Jurkat, Clone E6-1 (cell line): ENCODE results near the gene PLEKHM3.
"Not testable (repeated sequence)": the region's sequence is repeated elsewhere in the genome, so short reads cannot be mapped to it uniquely, and the experiment has no call there.

ENCODE experiments used
- DNase-seq: peaks from one replicate; pipeline ENCODE4 v3.0.0-alpha.2; 2011; ENCODE audit warnings: low read depth, low spot score
- H3K4me3 ChIP-seq: 2 replicates; pipeline ENCODE4 v1.5.1; 2011; ENCODE audit warnings: mild to moderate bottlenecking, low read length, control low read depth, moderate library complexity

Gene PLEKHM3

GRCh38 chr2:207819021-207819797, 206.1 kb downstream of the PLEKHM3 start:
- H3K4me3 ChIP-seq: no peak overlapping the region
- no peak for DNase-seq

GRCh38 chr2:207816546-207816945, 208.8 kb downstream of the PLEKHM3 start:
- H3K4me3 ChIP-seq: no peak overlapping the region
- no peak for DNase-seq

DNA sequence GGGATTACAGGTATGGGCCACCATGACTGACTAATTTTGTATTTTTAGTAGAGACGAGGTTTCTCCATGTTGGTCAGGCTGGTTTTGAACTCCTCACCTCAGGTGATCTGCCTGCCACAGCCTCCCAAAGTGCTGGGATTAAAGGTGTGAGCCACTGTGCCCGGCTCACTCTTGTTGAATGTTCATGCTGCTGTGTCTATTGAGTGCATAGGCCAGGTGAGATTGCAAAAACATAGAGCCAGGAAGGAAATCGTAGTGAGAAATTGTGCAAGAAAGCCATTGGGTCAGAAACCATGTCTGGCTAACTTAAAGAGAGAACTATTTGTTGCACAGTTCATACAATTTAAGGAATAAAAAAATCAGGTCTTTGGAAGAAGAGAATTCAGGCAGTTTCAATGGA, 210.1 kb downstream of the PLEKHM3 start:
- no peak overlapping the region for H3K4me3 ChIP-seq
- no peak for DNase-seq

- no peak for DNase-seq
- no peak overlapping the region for H3K4me3 ChIP-seq
Measured at GRCh38 chr2:207813942-207814341, 211.4 kb downstream of the PLEKHM3 start.

DNA sequence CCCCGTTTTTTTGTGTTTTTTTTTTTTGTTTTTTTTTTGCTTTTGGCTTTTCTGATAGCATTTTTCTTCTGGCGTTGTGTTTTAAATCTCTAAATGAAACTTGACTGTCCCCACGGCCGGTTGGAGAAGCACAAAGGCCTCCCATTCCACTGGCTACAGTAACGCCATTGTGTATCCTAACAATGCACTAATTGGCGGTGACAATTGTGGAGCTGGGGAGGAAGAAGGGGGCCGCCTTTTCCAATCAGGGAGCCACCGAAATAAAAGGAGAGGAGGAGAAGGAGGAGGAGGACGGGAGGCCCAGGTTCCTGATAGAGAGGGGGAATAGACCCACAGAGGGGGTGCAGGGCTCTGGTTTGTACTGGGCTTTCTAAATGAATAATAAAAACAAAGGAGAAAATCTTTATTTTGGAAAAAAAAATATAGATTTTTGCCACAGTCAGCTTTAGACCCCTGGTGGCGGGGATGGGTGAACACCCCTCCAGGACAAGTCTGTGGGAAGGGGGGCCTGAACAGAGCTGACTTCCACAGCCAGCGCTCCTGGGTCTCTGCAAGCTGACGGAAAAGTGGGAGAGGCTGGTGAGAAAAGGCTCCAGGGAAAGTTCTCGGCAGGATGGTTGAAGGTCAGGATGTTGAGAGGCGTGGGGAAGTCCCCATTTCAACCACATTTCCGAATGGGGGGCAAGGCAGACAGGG, 212.0 kb downstream of the PLEKHM3 start:
- no peak for DNase-seq
- H3K4me3 ChIP-seq: no peak overlapping the region

- DNase-seq: no peak
- no peak overlapping the region for H3K4me3 ChIP-seq
Measured at GRCh38 chr2:207812726-207813080, 212.6 kb downstream of the PLEKHM3 start.

DNA sequence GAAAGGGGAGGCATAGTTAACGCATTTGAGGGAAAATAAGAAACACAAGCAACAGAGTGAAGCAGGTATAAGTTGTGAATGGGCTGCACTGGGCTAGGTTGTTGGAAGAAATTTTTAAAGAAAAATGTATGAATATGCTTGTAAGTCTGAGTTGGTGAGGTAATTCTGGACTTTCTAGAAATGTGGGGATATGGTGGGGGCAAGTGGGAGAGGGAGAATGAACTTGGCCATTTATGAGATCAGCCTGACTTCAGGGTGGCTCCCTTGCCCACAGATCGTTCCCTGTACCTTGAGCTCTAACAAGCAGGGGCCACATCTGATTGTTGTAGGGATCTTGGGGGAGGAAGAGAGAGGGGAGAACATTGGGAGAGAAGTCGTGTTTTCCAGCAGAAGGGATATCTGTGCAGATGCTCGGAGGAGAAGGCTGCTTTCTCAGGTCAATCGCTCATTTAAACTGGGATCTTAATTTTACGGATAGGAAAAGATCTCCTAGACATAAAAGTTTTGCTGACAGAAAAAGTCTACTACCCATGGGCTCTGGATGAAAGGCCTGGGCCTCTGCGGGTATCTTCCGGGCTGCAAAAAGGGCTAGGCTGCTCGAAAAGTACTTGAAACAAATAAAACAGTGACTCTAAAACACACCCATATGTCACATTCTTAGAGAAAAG, 213.1 kb downstream of the PLEKHM3 start:
- H3K4me3 ChIP-seq: no peak overlapping the region
- DNase-seq: no peak

- not testable (repeated sequence) for H3K4me3 ChIP-seq, DNase-seq
Measured at GRCh38 chr2:207811658-207812057, 213.7 kb downstream of the PLEKHM3 start.

DNA sequence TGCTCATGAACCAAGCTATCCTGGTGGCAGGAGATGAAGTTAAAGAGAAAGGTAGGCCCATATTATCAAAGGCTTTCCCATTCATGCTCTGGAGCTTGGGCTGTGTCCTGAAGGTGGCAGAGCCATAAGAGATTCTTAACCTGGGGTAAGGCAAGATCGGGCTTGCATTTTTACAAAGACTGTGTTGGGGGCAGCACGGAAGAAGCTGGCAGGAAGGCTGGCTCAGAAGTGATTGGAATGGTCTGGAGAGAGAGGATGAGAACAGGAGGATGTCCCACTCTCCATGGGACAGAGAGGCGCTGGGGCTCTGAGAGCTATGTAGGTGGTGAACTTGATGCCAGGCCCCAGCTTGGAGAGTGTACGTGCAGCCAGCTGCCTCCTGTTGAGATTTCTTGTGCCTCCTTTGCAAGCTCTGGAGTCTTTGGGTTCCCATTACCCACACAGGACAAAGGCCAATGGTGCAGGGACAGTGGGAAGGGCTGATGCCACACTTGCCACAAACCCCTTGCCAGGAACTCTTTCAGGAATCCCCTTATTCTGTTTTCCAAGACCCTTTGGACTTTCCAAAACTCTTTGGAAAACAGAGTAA, 215.0 kb downstream of the PLEKHM3 start:
- no peak overlapping the region for H3K4me3 ChIP-seq

GRCh38 chr2:207808119-207808518, 217.2 kb downstream of the PLEKHM3 start:
- no peak for DNase-seq
- no peak overlapping the region for H3K4me3 ChIP-seq

More for the DNA sequence above, 215.0 kb downstream of the PLEKHM3 start:
- DNase-seq: no peak

GRCh38 chr2:207807516-207807915, 217.8 kb downstream of the PLEKHM3 start:
- no peak for DNase-seq
- no peak overlapping the region for H3K4me3 ChIP-seq

DNA sequence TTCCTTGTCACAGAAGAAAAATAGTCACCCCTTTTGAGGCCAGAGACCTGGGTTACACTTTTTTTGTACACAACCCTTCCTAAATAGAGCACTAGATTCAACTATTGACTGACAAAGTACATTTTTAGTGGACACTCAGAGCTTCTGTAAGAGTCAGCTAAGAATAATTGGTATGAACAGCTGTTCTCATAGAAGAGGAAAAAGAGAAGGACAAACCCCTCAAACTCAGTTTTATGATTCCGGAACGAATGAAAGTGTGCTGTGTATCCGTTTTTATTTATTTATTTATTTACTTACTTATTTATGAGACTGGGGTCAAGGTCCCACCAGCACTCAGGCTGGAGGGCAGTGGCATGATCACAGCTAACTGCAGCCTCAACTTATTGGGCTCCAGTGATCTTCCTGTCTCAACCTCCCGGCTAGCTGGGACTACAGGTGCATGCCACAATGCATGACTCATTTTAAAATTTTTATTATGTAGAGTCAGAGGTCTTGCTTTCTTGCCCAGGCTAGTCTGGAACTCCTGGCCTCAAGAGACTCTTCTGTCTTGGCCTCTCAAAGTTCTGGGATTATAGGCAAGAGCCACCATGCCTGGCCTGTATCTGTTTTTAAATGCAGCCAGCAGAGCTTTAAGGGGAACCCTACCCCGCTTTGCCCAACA, 219.6 kb downstream of the PLEKHM3 start:
- no peak overlapping the region for H3K4me3 ChIP-seq
- DNase-seq: no peak

GRCh38 chr2:207802650-207803049, 222.7 kb downstream of the PLEKHM3 start:
- H3K4me3 ChIP-seq: no peak overlapping the region
- DNase-seq: no peak

- DNase-seq: no peak
- no peak overlapping the region for H3K4me3 ChIP-seq
Measured at GRCh38 chr2:207801259-207801658, 224.1 kb downstream of the PLEKHM3 start.

DNA sequence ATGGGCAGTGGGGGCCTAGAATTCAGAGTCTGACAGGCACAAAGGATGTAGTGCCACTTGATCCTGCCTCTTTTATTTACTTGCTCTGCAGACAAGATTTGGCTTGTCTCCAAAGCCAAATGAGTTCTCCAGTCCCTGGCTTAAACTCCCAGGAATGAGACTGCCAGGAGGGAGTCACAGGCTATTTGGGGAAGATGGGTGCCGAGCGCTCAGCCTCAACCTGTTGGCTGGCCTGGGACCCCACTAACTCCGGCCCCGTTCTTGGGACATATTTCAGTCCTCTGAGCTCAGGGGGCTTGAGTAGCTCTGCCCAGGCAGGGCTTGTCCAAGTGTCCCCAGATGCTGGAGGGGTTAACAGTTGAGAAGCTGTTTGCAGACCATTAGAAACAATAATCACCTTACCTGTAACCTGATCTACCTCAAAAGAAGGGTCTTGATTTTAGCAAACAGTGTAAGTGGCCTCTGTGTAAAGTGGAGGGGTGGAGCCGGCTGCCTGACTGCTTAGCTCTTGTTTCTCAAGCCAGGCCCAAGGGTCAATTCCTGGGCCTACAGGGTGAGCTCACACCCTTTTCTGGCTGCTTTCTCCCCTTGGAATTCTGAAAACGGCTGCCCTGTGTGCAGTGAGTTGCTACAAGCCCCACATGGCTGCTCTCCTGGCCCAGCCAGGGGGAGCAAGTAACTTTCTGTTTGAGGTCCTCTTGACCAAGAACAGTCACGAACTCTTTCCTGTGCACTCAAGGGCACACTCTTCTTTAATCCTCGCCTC, 228.6 kb downstream of the PLEKHM3 start:
- H3K4me3 ChIP-seq: no peak overlapping the region
- DNase-seq: no peak

GRCh38 chr2:207792244-207792785, 233.0 kb downstream of the PLEKHM3 start:
- no peak overlapping the region for H3K4me3 ChIP-seq
- DNase-seq: peak; percentile 23

- no peak overlapping the region for H3K4me3 ChIP-seq
- DNase-seq: no peak
Measured at GRCh38 chr2:207791579-207792243, 233.6 kb downstream of the PLEKHM3 start.

DNA sequence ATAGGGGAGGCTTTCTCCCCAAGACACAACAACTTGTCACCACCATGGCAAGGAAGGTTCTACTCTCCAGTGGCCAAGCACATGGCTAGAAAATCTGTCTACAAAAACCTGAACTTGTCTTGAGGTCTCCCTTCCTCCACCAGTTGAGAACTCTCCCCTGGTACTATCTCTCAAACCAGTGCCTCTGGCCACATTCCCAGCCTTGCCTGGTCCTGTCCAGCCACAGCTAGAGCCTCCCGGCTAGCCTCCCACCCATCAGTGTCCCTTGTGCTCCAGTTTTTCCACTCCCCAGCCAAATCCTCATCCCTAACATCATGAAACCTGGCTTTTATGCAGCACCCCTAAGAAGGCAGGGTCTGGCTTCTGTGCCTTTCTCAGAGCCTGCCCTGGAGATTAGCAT, 234.4 kb downstream of the PLEKHM3 start:
- no peak for DNase-seq
- H3K4me3 ChIP-seq: no peak overlapping the region
